NCI-H1694 (cell line): ENCODE data around the gene IL17REL.

Experiments used
- DNase-seq: peaks from one replicate; lab custom pipeline; 2025; lab: John Stamatoyannopoulos, UW

The IL17REL gene

DNA sequence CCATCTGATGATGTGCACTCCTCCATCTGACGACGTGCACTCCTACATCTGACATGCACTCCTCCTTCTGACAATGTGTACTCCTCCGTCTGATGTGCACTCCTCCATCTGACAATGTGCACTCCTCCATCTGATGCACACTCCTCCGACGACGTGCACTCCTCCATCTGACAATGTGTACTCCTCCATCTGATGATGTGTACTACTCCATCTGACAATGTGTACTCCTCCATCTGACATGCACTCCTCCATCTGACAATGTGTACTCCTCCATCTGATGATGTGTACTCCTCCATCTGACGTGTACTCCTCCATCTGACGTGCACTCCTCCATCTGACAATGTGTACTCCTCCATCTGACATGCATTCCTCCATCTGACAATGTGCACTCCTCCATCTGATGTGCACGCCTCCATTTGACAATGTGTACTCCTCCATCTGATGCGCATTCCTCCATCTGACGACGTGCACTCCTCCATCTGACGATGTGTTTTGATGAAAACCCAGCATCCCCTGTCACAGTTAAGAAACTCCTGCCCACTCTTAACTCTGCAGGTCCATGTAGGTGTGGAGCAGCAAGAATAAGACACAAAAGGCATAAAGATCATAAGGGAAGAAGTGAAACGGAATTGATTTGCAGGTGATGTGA lies 9.7 kb upstream of the IL17REL start:
- DNase-seq = no peak

DNA sequence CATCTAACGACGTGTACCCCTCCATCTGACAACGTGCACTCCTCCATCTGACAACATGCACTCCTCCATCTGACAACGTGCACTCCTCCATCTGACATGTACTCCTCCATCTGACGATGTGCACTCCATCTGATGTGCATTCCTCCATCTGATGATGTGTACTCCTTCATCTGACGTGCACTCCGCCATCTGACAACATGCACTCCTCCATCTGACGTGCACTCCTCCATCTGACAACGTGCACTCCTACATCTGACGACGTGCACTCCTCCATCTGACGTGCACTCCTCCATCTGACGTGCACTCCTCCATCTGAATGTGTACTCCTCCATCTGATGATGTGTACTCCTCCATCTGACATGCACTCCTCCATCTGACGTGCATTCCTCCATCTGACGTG lies 8.0 kb upstream of the IL17REL start:
- DNase-seq = no peak

DNA sequence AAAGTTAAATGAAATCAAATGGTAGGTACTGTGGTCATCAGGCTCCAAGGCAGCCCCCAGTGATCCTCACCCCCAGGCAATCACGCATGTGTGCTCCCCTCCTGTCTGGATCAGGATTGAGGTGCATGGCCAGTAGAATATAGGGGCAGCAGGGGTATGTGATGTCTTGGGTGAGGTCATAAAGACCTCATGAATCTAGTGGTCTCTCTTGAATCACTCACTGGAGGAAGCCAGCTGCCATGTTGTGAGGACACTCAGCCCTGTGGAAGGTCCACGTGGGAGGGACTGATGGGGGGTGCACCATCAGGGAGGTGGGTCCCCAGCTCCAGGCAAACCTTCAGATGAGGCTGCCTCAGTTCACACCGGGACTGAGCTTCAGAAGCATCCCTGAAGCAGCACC lies 6.8 kb upstream of the IL17REL start:
- no peak for DNase-seq

DNA sequence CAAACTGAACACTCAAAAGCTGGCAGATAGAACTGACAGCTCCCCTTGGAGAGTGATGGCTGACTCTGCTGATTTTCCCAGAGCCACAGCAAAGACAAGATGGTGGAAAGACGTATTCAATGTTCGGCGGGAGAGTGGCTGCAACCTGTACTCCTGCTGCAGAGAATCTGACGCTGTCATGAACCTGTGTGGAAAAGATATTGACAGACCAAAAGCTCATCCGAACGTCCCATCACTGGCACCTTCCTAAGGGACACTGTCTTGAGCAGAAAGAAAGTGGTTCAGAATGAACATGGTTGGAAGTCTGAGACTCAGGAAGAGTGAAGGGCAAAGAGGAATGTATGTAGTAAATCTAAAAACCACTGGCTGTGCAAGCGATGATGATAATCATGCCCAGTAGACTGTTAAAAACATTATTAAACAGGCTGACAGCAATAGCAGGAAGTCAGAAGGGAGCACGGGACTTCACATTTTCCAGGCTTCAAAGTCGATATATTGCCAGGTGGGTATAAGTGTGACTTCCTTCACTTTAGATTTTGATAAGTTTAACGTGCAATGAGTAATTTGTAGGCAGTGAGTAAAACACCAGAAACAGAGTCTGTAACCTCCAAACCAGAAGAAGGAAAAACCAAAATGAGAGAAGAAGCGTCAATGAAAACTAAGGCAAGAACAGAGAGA lies 6.2 kb upstream of the IL17REL start:
- DNase-seq = no peak

DNA sequence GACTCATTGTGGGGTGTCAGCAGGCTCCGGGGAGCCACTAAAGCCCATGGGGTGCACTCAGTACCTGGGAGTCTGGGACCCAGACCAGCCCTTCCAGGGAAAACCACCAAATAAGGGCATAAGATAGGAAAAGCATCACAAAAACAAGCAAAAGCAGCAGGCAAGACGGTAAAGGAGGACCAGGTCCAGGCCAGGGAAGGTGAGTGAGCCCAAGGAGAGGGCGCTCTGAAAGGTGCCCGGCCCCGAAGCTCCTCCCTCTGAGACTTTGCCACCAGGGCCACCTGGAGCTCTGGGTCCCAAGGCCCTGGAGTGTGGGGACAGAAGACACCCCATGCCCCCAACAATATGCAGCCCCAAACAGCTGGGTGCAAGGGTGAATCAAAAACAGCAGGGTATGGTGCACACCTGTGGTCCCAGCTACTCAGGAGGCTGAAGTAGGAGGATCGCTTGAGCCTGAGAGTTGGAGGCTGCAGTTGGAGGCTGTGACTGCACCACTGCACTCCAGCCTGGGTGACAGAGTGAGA lies 5.2 kb upstream of the IL17REL start:
- no peak for DNase-seq

DNA sequence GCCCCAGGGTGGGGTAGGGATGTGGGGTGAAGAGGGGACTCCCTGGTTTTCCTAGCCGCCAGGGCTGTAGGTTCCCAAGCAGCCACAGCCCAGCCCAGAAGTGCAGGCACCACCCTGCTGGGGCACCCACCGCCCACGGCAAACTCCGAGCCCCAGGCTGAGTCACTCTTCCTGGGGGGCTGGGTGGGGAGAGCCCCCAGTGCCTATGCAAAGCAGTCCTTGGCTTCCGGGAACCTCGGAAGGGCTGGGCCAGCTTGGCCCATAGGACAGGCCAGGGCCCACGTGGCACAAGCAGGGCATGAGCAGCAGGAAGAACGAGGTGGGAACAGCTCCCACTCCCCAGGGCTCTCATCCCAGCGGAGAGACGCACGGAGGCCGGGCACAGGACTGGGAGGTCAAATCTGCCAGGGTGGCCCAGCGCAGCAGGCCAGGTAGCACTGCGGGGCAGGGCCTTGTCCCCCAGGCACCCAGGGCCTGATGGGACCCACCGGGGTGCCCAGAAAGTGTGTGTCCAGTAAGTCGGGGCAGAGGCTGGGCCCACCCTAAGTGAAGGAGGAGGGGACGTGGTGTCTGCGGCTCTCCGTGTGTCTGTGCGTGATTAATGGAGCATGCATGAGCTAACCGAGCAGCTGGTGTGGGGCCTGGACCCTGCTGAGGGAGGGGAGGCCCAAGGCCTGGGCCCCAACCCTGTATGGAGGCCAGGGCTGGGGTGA lies 4.6 kb upstream of the IL17REL start:
- no peak for DNase-seq

DNA sequence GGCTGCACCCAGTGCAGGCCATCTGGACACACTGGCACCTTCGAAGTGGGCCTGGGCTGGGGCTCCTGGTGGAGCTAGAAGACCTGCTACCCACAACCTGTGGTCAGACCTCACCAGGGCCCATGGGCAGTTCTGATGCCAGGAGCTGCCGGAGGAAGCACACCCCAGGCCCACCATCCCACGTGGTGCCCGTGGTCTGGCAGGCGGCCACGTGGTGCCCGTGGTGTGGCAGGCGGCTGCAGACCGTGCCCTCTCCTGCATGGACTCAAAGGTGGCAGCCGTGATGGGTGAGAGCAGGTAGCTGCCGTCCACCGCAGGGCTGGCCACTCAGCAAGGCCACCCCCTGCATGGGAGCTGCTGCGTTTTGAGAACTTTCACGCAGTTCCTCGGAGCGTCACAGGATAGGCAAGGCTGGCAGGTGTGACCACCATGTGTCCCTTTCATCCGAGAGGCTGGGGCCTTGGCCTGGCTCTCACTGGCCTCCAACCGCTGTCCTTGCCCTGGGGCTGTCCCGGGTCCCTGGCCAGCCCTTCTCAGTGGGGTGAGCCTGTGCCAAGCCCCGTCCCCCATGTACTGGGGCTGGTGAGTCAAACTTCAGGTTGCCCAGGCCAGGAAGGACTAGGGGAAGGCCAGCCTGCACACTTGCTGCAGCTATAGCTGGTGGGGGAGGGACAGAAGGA lies 3.9 kb upstream of the IL17REL start:
- DNase-seq = no peak

DNA sequence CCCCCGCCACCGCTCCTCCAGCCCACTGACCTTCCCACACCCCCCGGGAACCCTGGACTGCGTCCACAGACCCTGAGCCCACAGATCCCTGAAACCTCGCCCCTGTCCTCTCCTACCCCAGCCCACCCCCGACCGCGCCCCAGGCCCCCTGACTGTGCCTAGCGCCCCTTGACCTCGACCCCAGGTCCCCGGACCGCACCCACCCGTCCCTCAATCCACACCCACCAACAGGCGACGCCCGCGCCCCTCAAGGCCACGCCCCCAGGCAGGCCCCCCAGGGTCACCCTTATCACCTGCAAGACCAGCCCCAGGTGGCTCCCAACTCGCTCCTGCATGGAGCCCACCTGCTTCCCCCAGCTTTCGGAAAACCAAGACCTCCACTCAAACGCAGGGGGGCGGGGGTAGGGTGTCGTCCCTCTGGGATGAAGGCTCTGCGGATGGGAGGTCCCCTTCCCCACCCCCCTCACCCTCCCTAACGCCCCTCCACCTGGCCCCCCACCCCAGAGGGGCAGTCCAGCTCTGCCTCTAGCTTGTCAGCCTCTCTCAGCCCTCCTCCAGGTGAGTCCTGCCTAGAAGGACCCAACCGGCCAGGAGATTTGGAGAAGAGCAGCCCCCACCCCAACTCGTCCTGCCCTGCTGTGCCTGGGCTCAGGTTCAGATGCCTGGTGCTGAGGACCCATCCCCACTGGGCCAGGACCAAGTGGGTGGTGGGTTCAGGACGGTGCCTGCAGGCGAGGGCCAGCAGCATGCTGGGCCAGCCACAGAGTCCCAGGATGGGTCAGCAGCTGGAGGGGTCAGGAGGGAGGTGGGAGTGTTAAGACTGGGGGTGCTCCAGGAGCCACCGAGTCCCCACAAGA lies 3.1 kb upstream of the IL17REL start:
- DNase-seq = no peak

DNA sequence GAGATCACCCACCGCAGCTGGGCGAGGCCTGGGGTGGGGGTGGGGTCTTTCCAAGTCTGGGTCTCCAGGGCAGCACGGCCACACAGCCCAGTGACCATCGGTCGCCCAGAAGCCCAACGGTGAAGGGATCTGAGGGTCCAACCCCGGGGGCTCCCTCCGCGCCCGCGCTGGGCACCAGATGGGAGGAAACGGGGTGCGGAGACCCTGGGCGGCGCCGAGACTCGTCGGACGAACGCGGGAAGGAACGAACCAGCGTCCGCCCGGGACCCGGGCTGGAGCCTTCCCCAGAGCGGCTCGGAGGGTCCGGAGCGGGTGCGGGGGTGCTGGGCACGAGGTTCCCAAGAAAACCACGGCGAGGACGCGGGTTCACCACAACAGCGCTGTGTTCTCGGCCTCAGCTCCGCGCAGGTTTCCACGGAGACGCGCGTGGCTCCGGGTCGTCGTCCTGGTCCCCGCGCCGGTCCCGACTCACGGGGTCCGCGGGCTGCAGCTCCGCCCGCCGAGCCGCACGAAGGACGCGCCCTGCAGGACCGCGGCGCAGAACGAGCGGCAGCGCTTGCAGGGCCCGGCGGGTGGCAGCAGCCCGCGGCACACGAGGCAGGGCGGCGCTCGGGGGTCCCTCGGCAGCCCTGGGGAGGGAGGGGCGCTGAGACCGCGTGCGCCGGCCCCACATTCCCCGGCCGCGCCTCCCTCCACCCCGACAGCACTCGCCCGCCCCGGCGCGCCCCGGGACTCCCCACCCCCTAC lies 2.3 kb upstream of the IL17REL start:
- DNase-seq = no peak

DNA sequence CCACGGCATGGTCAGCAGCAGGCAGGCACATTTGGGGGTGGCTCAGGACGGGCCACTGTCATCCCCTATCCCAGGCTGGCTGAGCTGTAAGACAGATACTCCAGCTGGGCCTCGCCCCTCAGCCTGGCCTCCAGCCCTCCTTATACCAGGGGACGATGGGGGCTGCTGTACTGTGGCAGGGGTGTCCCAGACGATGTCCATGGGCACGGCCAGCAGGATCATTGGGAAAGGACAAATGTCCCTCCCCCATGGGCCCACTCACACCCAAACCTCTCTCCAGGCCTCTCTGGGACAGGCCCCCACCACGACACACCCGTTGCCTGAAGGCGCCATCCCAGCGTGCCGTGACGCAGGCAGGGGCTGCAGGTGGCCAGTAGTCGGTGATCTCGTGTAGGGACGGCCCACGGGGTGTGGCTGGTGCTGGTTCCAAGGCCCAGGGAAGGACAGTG lies 1.5 kb upstream of the IL17REL start:
- DNase-seq = no peak

DNA sequence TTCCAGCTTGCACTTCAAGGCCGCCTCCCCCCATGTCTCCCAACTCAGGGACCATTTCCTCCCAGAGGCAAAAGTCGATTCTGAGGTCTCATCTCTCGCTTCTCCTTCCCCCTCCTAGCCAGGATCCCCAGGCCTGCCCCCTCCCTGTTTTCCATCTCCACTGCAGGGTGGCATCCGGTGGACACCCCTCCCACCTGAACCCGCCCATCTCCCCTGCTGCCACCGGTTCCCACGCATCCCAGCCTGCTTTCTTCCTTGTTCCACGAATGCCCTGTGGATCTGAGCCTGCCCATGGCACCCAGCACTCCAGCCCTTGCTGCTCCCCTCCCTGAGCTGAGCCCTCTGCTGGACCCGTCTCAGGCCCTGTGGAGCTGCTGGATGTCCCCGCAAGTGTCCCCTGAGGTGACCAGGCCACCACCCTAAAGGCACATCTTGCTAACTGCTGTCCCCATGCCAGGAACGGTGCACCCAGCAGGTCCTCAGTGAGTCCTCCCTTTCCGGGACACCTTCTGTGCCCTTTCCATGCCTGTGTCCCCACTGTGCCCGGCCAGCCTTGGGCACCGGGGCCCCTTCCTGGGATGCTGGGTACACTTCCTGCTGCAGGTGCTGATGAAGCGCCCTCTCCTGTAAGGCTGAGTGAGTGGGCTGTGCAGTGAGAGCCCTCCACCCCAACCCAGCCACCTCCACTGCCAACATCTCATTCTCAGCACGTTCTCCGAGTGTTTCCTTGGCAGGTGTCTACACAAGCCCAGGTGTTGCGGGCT lies 936 bp downstream of the IL17REL start:
- DNase-seq = no peak

DNA sequence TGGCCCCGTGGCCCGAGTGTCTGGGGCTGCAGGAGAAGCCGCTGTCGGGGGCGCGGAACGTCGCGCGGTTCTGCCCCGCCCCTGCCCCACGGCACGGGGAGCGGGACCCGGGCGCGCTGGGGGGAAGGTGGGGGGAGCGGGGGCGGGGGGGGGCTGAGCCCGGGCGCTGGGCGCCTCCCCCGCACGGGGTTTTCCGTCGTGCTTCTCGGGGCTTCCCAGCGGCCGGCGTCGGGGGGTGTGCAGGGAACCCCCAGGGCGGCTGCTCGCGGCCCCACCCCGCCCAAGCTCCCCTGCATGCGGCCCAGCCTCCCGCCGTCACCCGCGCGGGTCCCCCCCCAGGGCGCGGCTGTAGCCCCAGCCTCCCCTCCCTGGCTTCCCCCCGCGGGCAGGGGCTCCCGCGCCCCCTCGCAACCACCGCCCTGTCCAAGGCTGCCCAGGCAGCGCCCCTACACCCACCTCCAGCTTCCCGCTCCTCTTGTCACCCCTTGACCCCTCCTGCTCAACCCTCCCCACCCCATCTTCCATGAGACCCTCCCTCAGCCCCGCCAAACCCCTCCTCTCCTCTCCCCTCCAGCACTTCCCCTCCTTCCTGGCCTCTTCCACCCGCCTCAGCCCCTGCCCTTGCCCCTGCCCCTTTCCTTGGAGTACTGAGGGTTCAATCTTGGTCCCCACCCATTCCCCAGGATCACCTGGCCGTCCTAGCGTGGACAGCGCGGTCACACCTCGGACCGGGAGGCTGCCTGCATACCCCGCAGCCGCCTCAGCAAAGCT lies 1.7 kb downstream of the IL17REL start:
- no peak for DNase-seq

DNA sequence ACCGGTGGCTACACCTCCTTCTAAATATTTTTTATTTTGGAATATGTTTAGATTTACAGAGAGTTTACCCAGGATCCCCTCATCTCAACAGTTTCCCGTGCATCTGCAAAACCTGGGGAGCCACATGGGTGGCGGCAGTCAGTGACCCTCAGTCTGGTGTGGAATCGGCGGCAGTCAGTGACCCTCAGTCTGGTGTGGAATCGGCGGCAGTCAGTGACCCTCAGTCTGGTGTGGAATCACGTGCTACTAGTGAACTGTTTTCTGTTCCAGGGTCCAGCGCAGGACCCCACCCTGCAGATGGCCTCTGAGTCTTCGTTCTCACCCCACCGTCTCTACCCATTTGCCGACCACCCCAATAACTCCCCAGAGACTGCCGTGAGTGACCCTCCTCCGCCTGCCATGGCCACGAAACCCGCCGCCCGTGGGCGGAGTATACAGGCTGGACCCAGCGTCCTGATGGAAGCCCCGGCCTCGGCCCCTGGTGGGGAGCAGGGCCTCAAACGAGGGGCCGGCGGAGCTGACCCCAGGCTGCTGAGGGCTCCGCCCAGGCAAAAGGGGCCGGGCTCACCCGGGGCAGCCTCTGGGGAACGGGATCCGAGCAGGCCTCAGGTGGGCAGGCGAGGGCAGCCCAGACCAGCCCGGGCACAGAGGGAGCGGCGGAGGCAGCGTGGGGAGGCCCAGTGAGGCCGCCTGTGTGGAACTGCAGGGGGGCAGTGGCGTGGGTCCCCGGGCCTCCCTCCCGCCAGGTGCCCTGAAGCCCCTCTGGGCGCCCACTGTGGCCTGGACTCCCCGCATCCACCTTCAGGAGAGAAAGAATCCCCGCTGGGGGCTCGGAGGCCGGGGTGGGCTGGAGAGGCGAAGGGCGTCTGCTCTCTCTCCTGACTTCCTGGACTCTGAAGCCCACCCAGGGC lies 2.5 kb downstream of the IL17REL start:
- no peak for DNase-seq

DNA sequence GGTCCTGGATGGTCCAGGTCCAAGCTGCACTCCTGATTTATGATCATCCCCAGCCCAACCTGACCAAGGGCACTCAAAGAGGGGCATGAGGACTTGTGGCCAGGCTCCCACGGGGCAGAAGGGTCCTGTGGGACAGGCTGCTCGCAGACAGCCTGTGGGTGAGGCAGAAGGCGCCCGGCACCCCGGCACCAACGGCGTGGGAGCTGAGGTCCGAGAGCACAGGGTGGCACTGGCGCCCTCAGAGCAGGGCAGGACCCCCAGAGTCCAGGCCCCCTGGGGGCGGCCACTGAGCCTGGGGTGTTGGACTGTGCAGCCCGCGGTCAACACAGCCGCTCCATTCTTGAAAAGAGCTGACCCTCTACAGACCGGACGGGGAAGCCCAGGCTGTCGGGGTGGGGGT lies 3.3 kb downstream of the IL17REL start:
- DNase-seq = no peak

DNA sequence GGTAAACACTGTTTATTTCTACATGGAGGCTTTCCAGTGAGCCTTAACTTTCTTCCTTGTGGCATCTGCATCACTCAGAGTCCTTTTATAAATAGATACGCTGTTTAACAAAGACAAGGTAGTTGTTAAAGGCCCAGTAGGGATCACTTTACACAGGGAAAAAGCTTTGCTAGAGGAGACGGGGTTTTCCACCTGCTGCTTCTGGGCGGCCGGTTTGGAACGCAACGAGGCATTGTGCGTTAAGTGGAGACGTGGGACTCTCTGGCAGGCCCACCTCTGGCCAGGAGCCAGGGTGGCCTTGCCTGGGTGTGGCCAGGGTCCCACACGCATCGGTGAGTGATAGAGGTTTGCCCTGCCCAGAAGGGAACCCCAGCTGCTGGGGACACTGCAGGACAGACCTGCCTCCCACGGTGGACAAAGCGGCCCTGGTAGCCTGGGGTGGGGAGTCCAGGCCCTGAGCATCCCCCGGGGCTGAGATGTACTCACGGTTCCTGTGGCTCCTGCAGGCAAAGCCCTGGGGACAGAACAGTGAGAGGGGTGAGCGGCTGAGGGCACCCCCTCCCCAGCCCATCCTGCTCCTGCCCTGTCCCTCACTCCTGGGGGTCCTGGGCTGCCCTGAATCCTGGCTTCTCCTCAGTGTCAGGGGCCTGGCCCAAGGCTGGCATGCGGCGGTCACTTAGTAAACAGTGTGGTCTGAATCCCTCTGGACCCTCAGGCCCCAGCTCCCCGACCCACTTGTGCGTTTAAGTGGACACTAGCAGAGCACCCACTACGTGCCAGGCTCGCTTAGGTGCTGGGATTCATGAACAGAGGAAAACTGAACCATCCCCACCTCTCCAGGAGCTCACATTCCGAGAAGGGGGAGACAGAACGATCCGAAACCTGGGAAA lies 4.2 kb downstream of the IL17REL start:
- no peak for DNase-seq

DNA sequence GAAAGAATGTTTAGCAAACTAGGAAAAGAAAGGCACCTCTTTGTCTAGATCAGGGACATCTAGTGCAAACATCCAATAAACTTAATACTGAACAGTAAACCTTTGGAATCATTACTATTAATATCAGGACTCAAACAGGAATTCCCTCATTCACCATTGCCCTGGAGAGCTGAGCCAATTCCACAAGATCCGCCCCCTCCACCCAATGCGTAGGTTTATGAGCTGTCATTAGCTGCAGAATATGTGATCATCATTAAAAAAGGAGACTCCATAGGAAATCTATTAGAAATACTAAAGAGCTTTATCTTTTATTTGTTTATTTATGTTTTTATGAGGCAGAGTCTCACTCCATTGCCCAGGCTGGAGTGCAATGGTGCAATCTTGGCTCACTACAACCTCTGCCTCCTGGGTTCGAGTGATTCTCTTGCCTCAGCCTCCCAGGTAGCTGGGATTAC lies 5.5 kb downstream of the IL17REL start:
- DNase-seq = no peak

DNA sequence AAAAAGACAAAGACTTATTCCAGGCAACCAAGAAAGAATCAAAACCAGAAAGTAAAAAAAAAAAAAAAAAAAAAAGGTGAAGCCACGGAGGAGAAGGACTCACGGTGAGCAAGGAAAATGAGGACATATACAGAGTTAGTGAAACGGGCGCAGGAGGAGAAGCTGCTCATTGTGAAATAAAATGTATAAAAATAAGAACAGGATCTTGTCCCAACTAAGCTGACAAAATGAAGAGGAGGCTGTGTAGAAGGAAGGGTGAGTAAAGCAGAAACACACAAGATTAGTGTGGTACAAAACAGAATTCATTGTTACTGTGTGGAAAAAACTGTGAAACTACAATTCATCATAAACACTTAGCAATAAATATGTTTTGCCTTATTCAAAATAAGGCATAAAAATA lies 7.6 kb downstream of the IL17REL start:
- no peak for DNase-seq
